Body of pancreas (tissue), 4 donors: ENCODE measurements around the gene ZNF736.

ENCODE experiments used
- POLR2A ChIP-seq, 3 donors: fragments of 450-650 bp; IDR thresholded peaks; one replicate each; pipeline ENCODE4 v1.6.1; 2016; ENCODE audit warnings: antibody characterized with exemption in 3 of 3, mild to moderate bottlenecking in 2 of 3
- TF ChIP-seq, protein P1 (sequence below), 7 experiments: fragments of 450-650 bp in 4 of 7; fragments of 200-600 bp in 3 of 7; sonication (generic) in 3 of 7; IDR thresholded peaks; one replicate each; pipeline ENCODE4 v1.5.1; 2016 to 2019; ENCODE audit warnings: antibody characterized with exemption in 7 of 7

DNA sequence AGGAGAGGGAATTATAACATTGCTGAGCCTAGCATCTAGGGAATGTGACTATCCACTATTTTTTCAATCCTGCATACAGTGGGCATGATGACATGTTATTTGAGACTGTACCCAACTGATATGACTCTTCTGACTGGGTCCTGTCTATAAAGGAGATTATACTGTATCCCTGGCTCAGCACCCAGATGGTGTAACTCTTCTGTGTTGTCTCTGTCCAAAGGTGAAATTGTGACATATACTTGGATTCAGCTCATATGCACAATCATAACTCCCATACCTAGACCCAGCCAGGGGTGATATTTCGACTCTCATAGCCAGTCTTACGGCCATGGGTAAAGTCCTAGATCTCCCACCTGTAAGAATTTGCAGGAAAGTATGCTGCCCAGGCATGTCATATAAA lies 59.3 kb downstream of the ZNF736 start:
- TF ChIP-seq, protein P1, sequence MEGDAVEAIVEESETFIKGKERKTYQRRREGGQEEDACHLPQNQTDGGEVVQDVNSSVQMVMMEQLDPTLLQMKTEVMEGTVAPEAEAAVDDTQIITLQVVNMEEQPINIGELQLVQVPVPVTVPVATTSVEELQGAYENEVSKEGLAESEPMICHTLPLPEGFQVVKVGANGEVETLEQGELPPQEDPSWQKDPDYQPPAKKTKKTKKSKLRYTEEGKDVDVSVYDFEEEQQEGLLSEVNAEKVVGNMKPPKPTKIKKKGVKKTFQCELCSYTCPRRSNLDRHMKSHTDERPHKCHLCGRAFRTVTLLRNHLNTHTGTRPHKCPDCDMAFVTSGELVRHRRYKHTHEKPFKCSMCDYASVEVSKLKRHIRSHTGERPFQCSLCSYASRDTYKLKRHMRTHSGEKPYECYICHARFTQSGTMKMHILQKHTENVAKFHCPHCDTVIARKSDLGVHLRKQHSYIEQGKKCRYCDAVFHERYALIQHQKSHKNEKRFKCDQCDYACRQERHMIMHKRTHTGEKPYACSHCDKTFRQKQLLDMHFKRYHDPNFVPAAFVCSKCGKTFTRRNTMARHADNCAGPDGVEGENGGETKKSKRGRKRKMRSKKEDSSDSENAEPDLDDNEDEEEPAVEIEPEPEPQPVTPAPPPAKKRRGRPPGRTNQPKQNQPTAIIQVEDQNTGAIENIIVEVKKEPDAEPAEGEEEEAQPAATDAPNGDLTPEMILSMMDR (IDR thresholded peaks at IDR 0.05) = no peak
- no peak for TF ChIP-seq POLR2A (IDR thresholded peaks at IDR 0.05)
